ENCODE results near the gene CLEC4F.

CLEC4F gene

DNA sequence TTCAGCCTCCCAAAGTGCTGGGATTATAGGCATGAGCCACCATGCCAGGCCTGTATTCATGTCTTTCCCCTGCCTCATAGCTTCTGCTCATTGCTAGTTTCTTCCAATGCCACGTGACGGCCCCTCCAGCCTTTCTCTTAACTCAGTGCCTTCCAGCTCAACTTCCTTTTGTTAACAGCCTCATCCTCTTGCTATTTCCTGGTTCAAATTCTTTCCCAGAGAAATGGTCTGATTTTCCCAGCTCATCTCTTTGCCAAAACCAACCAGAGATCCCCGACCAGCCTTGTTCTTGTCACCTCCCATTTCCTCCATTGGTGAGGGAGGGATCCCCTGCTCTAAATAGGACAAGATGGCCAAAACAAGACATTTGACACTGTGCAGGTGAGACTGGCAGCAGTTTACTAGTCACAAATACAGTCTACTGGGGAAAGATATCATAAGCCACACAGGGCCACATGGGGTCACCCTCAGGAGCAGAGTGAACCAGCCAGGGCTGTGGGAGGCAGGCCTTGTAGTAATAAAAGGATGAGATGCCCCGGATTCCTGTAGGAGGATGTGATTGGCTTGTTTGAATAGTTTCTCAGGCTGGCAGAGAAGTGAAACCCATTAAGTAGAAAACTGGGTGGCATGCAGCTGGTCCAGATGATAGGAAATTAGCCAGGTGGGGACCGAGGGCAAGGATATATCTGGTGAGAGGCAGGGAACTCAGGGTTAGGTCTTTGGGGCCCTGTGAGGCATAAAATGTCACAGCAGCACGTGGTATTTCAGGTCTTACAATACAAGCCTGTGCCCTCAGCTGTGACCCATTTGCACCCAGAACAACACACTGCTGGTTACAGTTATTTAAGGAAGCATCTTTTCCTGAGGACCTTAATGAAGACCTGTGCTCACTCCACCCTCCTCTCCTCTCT, 8.8 kb upstream of the CLEC4F start:
- TF ChIP-seq, protein P1, sequence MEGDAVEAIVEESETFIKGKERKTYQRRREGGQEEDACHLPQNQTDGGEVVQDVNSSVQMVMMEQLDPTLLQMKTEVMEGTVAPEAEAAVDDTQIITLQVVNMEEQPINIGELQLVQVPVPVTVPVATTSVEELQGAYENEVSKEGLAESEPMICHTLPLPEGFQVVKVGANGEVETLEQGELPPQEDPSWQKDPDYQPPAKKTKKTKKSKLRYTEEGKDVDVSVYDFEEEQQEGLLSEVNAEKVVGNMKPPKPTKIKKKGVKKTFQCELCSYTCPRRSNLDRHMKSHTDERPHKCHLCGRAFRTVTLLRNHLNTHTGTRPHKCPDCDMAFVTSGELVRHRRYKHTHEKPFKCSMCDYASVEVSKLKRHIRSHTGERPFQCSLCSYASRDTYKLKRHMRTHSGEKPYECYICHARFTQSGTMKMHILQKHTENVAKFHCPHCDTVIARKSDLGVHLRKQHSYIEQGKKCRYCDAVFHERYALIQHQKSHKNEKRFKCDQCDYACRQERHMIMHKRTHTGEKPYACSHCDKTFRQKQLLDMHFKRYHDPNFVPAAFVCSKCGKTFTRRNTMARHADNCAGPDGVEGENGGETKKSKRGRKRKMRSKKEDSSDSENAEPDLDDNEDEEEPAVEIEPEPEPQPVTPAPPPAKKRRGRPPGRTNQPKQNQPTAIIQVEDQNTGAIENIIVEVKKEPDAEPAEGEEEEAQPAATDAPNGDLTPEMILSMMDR (IDR thresholded peaks at IDR 0.05; ENCODE audit: insufficient read depth, low read depth, low read length, missing control alignments) = no peak
- no peak overlapping the region for H3K4me3 ChIP-seq (ENCODE audit: low read depth, low read length)
- DNase-seq (ENCODE audit: low read depth) = no peak

DNA sequence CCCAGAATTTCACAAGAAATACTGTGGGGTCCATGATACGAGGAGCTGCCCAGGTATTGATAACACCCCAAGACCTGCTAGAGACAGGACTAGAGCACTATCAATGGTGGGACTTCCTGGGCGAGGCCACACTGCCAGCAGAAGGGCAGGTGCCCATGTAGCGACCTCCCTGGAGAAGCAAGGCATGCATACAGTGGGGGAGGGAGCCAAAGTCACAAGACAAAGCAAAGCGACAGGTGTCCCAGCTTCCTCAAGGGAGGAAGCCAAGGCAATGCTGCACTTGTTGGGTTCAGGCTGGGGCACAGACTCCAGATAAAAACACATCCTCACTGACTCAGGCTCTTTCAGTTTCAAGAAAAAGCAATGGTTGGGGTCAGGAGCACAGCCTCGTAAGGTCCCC, 7.7 kb upstream of the CLEC4F start:
- DNase-seq (ENCODE audit: low read depth) = no peak
- H3K4me3 ChIP-seq (ENCODE audit: low read depth, low read length) = no peak overlapping the region
- TF ChIP-seq, protein P1 (IDR thresholded peaks at IDR 0.05; ENCODE audit: insufficient read depth, low read depth, low read length, missing control alignments) = no peak

DNA sequence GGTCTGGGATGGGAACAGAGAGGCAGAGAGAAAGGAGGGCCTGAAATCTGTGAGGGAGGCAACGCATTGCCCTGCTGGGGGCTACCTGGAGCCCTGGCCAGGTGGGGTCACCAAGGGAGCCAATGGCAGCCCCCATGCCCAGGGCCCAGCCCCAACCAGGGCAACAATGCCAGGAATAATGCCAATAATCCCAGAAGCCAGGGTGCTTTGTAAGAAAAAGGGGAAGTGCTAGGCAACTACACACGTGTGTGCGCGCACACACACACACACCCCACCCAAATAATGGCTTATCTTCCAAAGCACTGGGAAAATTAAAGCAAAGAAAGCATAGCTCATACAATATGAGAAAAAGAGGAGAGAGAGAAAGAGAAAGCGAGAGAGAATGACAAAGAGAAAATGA, 7.0 kb upstream of the CLEC4F start:
- TF ChIP-seq, protein P1 (IDR thresholded peaks at IDR 0.05; ENCODE audit: insufficient read depth, low read depth, low read length, missing control alignments) = no peak
- H3K4me3 ChIP-seq (ENCODE audit: low read depth, low read length) = no peak overlapping the region
- no peak for DNase-seq (ENCODE audit: low read depth)

DNA sequence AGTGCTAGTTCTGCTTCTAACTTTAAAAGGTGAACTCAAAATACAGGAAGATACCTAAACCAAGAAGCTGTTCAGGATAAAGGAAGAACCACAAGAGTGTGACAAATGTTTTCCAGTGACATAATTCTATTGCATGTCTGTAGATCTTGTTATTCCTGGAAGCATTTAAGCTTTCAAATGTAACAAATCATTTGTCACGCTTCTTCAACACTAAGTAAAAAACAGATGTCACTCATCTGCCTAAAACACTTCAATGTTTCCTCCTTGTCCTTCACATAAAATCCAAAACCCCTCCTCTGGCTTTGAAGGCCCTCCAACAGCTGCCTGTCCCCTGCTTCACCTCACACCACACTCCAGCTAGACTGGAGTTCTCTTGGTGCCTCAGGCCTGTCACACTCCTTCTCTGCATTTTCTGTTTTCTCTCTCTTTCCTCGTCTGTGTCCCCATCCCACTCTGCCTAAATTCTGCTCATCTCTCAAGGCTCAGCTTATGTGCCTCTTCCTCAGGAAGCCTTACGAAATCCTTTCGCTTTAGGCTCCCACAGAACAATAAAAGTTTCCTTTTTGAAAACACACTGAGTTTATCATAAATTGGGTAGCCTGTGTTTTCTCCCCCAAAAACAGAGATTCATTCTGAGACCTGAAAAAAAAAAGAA, 6.4 kb upstream of the CLEC4F start:
- no peak for DNase-seq (ENCODE audit: low read depth)
- TF ChIP-seq, protein P1 (IDR thresholded peaks at IDR 0.05; ENCODE audit: insufficient read depth, low read depth, low read length, missing control alignments) = no peak
- H3K4me3 ChIP-seq (ENCODE audit: low read depth, low read length) = no peak overlapping the region

DNA sequence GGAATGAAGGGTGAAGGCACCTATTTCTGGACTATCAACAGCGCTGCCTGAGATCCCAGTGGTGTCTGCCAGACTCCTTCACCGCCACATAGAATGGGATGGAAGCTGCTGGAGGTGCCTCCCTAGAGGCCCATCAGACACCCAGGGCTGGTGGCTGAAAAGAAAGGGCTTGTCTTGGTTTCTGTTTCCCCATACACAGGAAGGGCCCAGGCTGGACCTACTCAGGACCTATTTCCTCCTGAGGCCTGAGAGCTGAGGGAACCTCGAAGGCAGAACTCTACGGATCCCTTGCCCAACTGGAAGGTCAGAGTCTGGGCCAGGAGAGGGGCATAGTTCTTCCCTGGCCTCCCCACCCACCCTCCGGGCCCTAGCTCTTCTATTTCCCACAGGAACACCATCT, 2.9 kb upstream of the CLEC4F start:
- DNase-seq (ENCODE audit: low read depth) = peak; percentile 8
- TF ChIP-seq, protein P1 (IDR thresholded peaks at IDR 0.05; ENCODE audit: insufficient read depth, low read depth, low read length, missing control alignments) = no peak
- no peak overlapping the region for H3K4me3 ChIP-seq (ENCODE audit: low read depth, low read length)

DNA sequence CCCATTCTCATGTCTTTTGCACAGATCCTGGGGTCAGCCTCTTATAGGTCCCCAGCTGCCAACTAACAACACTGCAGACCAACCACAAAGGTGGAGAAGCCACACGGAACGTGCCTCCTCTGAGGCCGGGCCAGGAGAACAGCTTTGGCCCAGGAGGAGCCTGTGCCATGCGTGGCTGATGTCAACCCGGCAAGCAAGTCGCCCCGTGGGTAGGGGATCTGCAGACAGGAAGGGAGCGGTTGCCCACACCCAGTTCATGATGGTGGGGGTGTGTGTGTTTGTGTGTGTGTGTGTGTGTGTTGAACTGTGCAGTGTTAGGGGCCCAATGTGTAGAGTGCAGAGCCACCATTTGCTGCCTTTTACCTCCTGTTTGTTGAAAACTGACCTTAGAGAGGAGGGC, 2.4 kb upstream of the CLEC4F start:
- peak; percentile 8 for DNase-seq (ENCODE audit: low read depth)
- TF ChIP-seq, protein P1 (IDR thresholded peaks at IDR 0.05; ENCODE audit: insufficient read depth, low read depth, low read length, missing control alignments) = no peak
- no peak overlapping the region for H3K4me3 ChIP-seq (ENCODE audit: low read depth, low read length)

Data from GM12865 (cell line).